Neural cell (in vitro differentiated cells): ENCODE results near the gene ATP5F1C. TPM values are rescaled to one million over a fixed set of nuclear protein-coding genes. Genes with fewer than 3 reads are reported as not detected.

Source experiments
- H2AFZ ChIP-seq: fragments of 200-600, 300-800 bp; sonication (generic), shearing (Covaris generic); 2 replicates; pipeline ENCODE4 v1.6.0; 2014; ENCODE audit warnings: low read depth, mild to moderate bottlenecking, antibody characterized with exemption, low read length, moderate library complexity
- H3F3A ChIP-seq: fragments of 200-600 bp; shearing (Covaris generic); 2 replicates; pipeline ENCODE4 v1.6.1; 2016; ENCODE audit warnings: mild to moderate bottlenecking, moderate library complexity, mixed read lengths, antibody characterized with exemption, low read length; ENCODE audit not compliant: insufficient read depth, poor library complexity, severe bottlenecking
- H3K27ac ChIP-seq: fragments of 200-600, 300-800 bp; sonication (generic), shearing (Covaris generic); 2 replicates; pipeline ENCODE4 v1.5.1; 2014; ENCODE audit warnings: mild to moderate bottlenecking, low read length, moderate library complexity
- H3K27me3 ChIP-seq: fragments of 300-800, 200-600 bp; sonication (generic), shearing (Covaris generic); 2 replicates; pipeline ENCODE4 v1.6.0; 2014; ENCODE audit warnings: mild to moderate bottlenecking, low read depth, low read length, moderate library complexity; ENCODE audit not compliant: insufficient read depth
- H3K36me3 ChIP-seq: fragments of 300-800, 200-600 bp; sonication (generic), shearing (Covaris generic); 2 replicates; pipeline ENCODE4 v1.5.1; 2014; ENCODE audit warnings: mild to moderate bottlenecking, antibody characterized with exemption, low read length, moderate library complexity; ENCODE audit not compliant: insufficient read depth
- H3K4me2 ChIP-seq: fragments of 300-800, 200-600 bp; sonication (generic), shearing (Covaris generic); 2 replicates; pipeline ENCODE4 v1.6.0; 2014; ENCODE audit warnings: mild to moderate bottlenecking, low read length
- H3K4me3 ChIP-seq: fragments of 300-800, 200-600 bp; sonication (generic), shearing (Covaris generic); 2 replicates; pipeline ENCODE4 v1.5.1; 2014; ENCODE audit warnings: mild to moderate bottlenecking, low read length, moderate library complexity
- H3K79me2 ChIP-seq: fragments of 200-600 bp; shearing (Covaris generic); replicated peaks from 2 replicates; pipeline ENCODE4 v1.6.0; 2014; ENCODE audit warnings: mild to moderate bottlenecking, low read length, moderate library complexity; ENCODE audit not compliant: insufficient read depth
- H3K9ac ChIP-seq: fragments of 300-800, 200-600 bp; sonication (generic), shearing (Covaris generic); 2 replicates; pipeline ENCODE4 v1.6.1; 2016; ENCODE audit warnings: mild to moderate bottlenecking, low read length, mixed read lengths
- H3K9me2 ChIP-seq: fragments of 200-600 bp; shearing (Covaris generic); 2 replicates; pipeline ENCODE4 v1.6.1; 2016; ENCODE audit warnings: mild to moderate bottlenecking, low read length, mixed read lengths; ENCODE audit not compliant: insufficient read depth
- H3K9me3 ChIP-seq: fragments of 200-600, 300-800 bp; sonication (generic), shearing (Covaris generic); 2 replicates; pipeline ENCODE4 v1.6.1; 2016; ENCODE audit warnings: mild to moderate bottlenecking, mixed run types, low read length, moderate library complexity, mixed read lengths
- H4K20me1 ChIP-seq: fragments of 200-600 bp; shearing (Covaris generic); 2 replicates; pipeline ENCODE4 v1.6.1; 2016; ENCODE audit warnings: mild to moderate bottlenecking, mixed run types; ENCODE audit not compliant: insufficient read depth
- EP300 ChIP-seq: fragments of 450-650 bp; conservative IDR thresholded peaks from 2 replicates; pipeline ENCODE4 v1.6.1; 2014; ENCODE audit warnings: antibody characterized with exemption, mild to moderate bottlenecking, moderate library complexity; ENCODE audit not compliant: poor library complexity, severe bottlenecking
- EZH2 ChIP-seq: fragments of 200-600, 300-800 bp; shearing (Covaris generic), sonication (generic); IDR thresholded peaks from 2 replicates; pipeline ENCODE4 v1.6.1; 2014; ENCODE audit warnings: antibody characterized with exemption, low read length, borderline replicate concordance, mild to moderate bottlenecking; ENCODE audit not compliant: insufficient read depth, poor library complexity, severe bottlenecking
- MXI1 ChIP-seq: fragments of 450-650 bp; conservative IDR thresholded peaks from 2 replicates; pipeline ENCODE4 v1.6.1; 2014; ENCODE audit warnings: antibody characterized with exemption, mild to moderate bottlenecking; ENCODE audit not compliant: poor library complexity, severe bottlenecking
- POLR2AphosphoS5 ChIP-seq: IDR thresholded peaks from 2 replicates; pipeline ENCODE4 v1.6.1; 2012
- RAD21 ChIP-seq: fragments of 450-650 bp; conservative IDR thresholded peaks from 2 replicates; pipeline ENCODE4 v1.6.1; 2014; ENCODE audit warnings: antibody characterized with exemption, mild to moderate bottlenecking, moderate library complexity
- SMC3 ChIP-seq: fragments of 450-650 bp; conservative IDR thresholded peaks from 2 replicates; pipeline ENCODE4 v1.6.1; 2014; ENCODE audit warnings: antibody characterized with exemption, mild to moderate bottlenecking, moderate library complexity; ENCODE audit not compliant: poor library complexity
- TAF1 ChIP-seq: IDR thresholded peaks from 2 replicates; pipeline ENCODE4 v1.6.1; 2012; ENCODE audit warnings: low read depth
- polyA plus RNA-seq: library from polyadenylated mRNA; depleted of rRNA; stranded (reverse); fragments of >200 nt; gene quantifications from 2 replicates; pipeline ENCODE4 v1.2.3, GENCODE V29; 2014
- TF ChIP-seq, protein P1 (sequence below): IDR thresholded peaks from 2 replicates; pipeline ENCODE4 v1.6.1; 2012; ENCODE audit warnings: borderline replicate concordance
- TF ChIP-seq, protein P2 (sequence below): fragments of 450-650 bp; IDR thresholded peaks from 2 replicates; pipeline ENCODE4 v1.5.1; 2014; ENCODE audit warnings: antibody characterized with exemption, mild to moderate bottlenecking, moderate library complexity; ENCODE audit not compliant: poor library complexity, severe bottlenecking

Gene ATP5F1C
- polyA plus RNA-seq, 1 donor from 2014 or later = 497 TPM

DNA sequence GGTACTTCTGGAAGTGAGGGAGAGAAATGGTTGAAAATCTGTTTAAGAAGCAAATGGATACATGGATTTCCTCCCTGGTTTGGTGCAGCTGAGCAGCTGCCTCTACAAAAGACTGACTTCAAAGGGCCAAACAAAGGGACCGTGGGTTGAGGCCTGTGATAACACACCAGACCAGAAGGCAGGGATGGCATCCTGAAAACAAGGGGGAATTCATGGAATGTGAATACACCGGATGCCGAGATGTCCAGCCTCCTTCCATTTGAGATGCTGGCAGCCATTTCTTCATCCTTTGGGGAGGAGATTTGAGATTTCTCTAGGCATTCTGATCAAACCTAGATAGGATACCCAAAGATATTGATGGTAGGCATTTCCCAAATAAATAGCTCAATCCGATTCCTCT, 67.2 kb downstream of the ATP5F1C start:
- H3F3A ChIP-seq = no peaks in the 10 kb centered on the region
- no peak overlapping the region for H3K27ac ChIP-seq
- H4K20me1 ChIP-seq = no peaks in the 10 kb centered on the region
- no peak overlapping the region for H3K9ac ChIP-seq
- no peaks in the 10 kb centered on the region for H3K36me3 ChIP-seq
- TF ChIP-seq, protein P1, sequence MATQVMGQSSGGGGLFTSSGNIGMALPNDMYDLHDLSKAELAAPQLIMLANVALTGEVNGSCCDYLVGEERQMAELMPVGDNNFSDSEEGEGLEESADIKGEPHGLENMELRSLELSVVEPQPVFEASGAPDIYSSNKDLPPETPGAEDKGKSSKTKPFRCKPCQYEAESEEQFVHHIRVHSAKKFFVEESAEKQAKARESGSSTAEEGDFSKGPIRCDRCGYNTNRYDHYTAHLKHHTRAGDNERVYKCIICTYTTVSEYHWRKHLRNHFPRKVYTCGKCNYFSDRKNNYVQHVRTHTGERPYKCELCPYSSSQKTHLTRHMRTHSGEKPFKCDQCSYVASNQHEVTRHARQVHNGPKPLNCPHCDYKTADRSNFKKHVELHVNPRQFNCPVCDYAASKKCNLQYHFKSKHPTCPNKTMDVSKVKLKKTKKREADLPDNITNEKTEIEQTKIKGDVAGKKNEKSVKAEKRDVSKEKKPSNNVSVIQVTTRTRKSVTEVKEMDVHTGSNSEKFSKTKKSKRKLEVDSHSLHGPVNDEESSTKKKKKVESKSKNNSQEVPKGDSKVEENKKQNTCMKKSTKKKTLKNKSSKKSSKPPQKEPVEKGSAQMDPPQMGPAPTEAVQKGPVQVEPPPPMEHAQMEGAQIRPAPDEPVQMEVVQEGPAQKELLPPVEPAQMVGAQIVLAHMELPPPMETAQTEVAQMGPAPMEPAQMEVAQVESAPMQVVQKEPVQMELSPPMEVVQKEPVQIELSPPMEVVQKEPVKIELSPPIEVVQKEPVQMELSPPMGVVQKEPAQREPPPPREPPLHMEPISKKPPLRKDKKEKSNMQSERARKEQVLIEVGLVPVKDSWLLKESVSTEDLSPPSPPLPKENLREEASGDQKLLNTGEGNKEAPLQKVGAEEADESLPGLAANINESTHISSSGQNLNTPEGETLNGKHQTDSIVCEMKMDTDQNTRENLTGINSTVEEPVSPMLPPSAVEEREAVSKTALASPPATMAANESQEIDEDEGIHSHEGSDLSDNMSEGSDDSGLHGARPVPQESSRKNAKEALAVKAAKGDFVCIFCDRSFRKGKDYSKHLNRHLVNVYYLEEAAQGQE = no peak
- TF ChIP-seq POLR2AphosphoS5 = no peak
- no peak for TF ChIP-seq SMC3
- TF ChIP-seq EZH2 = no peak
- no peak for TF ChIP-seq MXI1
- TF ChIP-seq EP300 = no peak
- no peak for TF ChIP-seq RAD21
- TF ChIP-seq, protein P2, sequence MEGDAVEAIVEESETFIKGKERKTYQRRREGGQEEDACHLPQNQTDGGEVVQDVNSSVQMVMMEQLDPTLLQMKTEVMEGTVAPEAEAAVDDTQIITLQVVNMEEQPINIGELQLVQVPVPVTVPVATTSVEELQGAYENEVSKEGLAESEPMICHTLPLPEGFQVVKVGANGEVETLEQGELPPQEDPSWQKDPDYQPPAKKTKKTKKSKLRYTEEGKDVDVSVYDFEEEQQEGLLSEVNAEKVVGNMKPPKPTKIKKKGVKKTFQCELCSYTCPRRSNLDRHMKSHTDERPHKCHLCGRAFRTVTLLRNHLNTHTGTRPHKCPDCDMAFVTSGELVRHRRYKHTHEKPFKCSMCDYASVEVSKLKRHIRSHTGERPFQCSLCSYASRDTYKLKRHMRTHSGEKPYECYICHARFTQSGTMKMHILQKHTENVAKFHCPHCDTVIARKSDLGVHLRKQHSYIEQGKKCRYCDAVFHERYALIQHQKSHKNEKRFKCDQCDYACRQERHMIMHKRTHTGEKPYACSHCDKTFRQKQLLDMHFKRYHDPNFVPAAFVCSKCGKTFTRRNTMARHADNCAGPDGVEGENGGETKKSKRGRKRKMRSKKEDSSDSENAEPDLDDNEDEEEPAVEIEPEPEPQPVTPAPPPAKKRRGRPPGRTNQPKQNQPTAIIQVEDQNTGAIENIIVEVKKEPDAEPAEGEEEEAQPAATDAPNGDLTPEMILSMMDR = no peak
- TF ChIP-seq TAF1 = no peak
- no peaks in the 10 kb centered on the region for H3K27me3 ChIP-seq
- H2AFZ ChIP-seq = no peak overlapping the region
- H3K9me3 ChIP-seq = no peaks in the 10 kb centered on the region
- H3K9me2 ChIP-seq = no peaks in the 10 kb centered on the region
- no peak overlapping the region for H3K4me3 ChIP-seq
- no peaks in the 10 kb centered on the region for H3K79me2 ChIP-seq
- no peak overlapping the region for H3K4me2 ChIP-seq

DNA sequence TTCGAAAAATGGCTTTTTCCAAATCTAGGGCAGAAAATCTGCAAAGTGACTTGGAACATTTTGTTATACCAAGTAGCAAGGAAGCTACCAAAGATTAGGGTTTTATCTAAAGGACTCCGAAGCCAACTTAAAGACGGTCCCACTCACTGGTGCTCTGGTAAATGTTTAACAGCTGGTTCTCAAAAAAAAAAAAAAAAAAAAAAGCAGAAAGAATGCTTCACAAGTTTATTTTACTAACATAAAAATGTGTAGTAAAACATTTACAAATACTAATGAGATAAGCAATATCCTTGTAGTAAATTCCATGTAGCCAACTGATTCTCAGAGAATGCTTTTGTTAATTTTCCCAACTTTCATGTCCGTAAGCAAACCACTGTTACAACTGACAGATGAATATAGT, 68.7 kb downstream of the ATP5F1C start:
- Histone ChIP-seq H2AFZ (no peak overlapping the region), H3K4me3 (no peak overlapping the region), H3K79me2 (no peaks in the 10 kb centered on the region), H3K27ac (no peak overlapping the region), H3K4me2 (no peak overlapping the region), H3K9ac (no peak overlapping the region), H3K36me3 (no peaks in the 10 kb centered on the region), H3K9me3 (no peaks in the 10 kb centered on the region), H3K27me3 (no peaks in the 10 kb centered on the region), H3K9me2 (no peaks in the 10 kb centered on the region), H4K20me1 (no peaks in the 10 kb centered on the region), H3F3A (no peaks in the 10 kb centered on the region)
- TF ChIP-seq, protein P1 = no peak
- TF ChIP-seq, protein P2 = no peak
- TF ChIP-seq RAD21 (no peak), EZH2 (no peak), MXI1 (no peak), TAF1 (no peak), SMC3 (no peak), EP300 (no peak), POLR2AphosphoS5 (no peak)
